Stomach (tissue), 9 donors: ENCODE results near the gene TET3. TPM values are rescaled to one million over a fixed set of nuclear protein-coding genes. Genes with fewer than 3 reads are reported as not detected.
A peak's percentile ranks its signal among the peaks of the same experiment; 100 is the strongest.

Experiments used
- DNase-seq, 2 donors: peaks; one replicate each; pipeline versions ENCODE4 v3.0.0 to v3.0.0-alpha.2; 2013 to 2019
- H3K27ac ChIP-seq, 5 donors: fragments of 200-600 bp in 4 of 5; sonication (generic) in 4 of 5; one replicate each; pipeline ENCODE4 v1.5.1; 2013 to 2019; ENCODE audit warnings: mild to moderate bottlenecking in 1 of 5, moderate library complexity in 1 of 5
- H3K27me3 ChIP-seq, 3 donors: fragments of 200-600 bp; sonication (generic); one replicate each; pipeline ENCODE4 v1.5.1; 2017 to 2019; ENCODE audit warnings: mixed run types in 1 of 3
- H3K36me3 ChIP-seq, 4 donors: fragments of 200-600 bp; sonication (generic); 1 replicate in 3 of 4; 2 replicates in 1 of 4; pipeline ENCODE4 v1.5.1; 2016 to 2019
- H3K4me1 ChIP-seq, 4 donors: fragments of 200-600 bp; sonication (generic); one replicate each; pipeline ENCODE4 v1.5.1; 2016 to 2019
- H3K4me3 ChIP-seq, 4 donors: fragments of 200-600 bp; sonication (generic) in 3 of 4; one replicate each; pipeline ENCODE4 v1.5.1; 2016 to 2019; ENCODE audit warnings: mild to moderate bottlenecking in 1 of 4
- H3K9me3 ChIP-seq, 4 donors: fragments of 200-600 bp; sonication (generic); one replicate each; pipeline ENCODE4 v1.5.1; 2016 to 2019
- EP300 ChIP-seq: sonication (generic); formaldehyde crosslinking; IDR thresholded peaks from one replicate; pipeline ENCODE4 v1.6.1; 2017; ENCODE audit warnings: antibody characterized with exemption
- POLR2A ChIP-seq, 4 donors: fragments of 450-650 bp; IDR thresholded peaks; one replicate each; pipeline ENCODE4 v1.6.1; 2016; ENCODE audit warnings: antibody characterized with exemption in 4 of 4, control low read depth in 2 of 4, mild to moderate bottlenecking in 1 of 4, moderate library complexity in 1 of 4
- POLR2AphosphoS5 ChIP-seq, 3 donors: sonication (generic); formaldehyde crosslinking; IDR thresholded peaks; one replicate each; pipeline ENCODE4 v1.6.1; 2016; ENCODE audit warnings: antibody characterized with exemption in 3 of 3
- WGBS, 5 donors: extraction: QIAGEN DNeasy Blood & Tissue Kit in 3 of 5; methylation state at CpG; one replicate each; pipeline versions ENCODE4 v1.1.5 to v1.1.7; 2013 to 2018; 5-methylcytosine and 5-hydroxymethylcytosine counted together
- intact Hi-C: fragments of 100-400 bp; cut with DNase I; formaldehyde crosslinking; loops from one replicate; pipeline ENCODE4 v1.15.1; 2023; ENCODE audit warnings: low total_unique reads
- polyA plus RNA-seq, 3 donors: library from polyadenylated mRNA; stranded (reverse); fragments of 200-250 nt; gene quantifications; one replicate each; pipeline ENCODE4 v1.2.3, GENCODE V29; 2013
- total RNA-seq, 5 donors: library from RNA; depleted of rRNA; stranded (reverse); fragments of >200 nt; gene quantifications; one replicate each; pipeline versions ENCODE4 v1.1.0 to v1.2.3, GENCODE V29; 2014 to 2016
- TF ChIP-seq, protein P1 (sequence below), 7 experiments: fragments of 450-650 bp in 4 of 7; fragments of 200-600 bp in 3 of 7; sonication (generic) in 3 of 7; IDR thresholded peaks; one replicate each; pipeline ENCODE4 v1.5.1; 2016 to 2019; ENCODE audit warnings: antibody characterized with exemption in 7 of 7, control low read depth in 2 of 7, mild to moderate bottlenecking in 1 of 7
- donor health status: healthy with polysubstance abuse.
- donor health status: Bipolar disorder and iron deficiency.
- donor health status: healthy.

Gene TET3
- total and polyA plus RNA-seq, 8 donors: 1.7 to 31.5 (median 15.6) TPM

DNA sequence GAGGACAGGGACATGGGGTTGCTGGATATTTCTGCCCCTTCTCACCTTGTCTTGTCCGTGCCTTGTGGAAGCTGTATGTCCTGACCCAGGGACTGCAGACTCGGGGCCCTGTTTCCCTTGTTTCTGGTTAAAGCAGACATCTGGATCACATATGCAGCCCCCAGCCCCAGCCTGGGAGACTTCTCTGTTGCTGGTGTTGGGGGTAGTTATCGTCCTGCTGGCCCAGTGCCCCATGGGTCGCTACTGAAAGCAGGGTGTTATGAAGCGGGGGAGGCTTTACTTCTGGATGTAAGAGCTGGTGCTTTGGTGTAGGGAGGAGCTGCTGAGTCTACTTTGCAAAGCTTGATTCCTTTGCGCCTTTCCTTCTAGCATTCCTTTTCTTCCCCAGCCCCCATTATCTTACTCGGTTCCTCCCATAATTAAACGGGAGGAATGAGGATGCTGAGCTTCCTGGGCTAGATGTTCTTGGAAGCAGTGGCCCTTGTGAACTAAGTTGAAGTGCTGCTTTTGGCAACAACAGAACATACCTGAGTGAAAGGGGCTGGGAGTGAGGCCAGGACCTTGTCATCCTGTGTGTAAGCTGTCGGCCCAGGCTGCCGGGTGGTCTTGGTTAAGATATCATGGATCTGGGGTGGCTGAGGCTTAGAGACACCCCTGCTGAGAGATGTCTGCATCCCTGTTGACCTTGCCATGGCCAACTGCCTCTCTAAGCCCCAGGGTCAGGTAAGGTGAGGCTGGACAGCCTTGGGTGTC is 3.4 kb downstream of the TET3 start:
- Histone ChIP-seq H3K27ac (peak overlapping the region in 2 of 5 donors; percentile 0 to 93), H3K4me1 (peaks cover 37 to 70% (median 54%) of the 10 kb centered on the region in 4 donors), H3K9me3 (no peaks in the 10 kb centered on the region), H3K4me3 (peak overlapping the region; percentile 8 to 65 (median 50)), H3K27me3 (no peaks in the 10 kb centered on the region), H3K36me3 (peaks cover 0 to 17% (median 2%) of the 10 kb centered on the region in 4 donors)
- TF ChIP-seq, protein P1, sequence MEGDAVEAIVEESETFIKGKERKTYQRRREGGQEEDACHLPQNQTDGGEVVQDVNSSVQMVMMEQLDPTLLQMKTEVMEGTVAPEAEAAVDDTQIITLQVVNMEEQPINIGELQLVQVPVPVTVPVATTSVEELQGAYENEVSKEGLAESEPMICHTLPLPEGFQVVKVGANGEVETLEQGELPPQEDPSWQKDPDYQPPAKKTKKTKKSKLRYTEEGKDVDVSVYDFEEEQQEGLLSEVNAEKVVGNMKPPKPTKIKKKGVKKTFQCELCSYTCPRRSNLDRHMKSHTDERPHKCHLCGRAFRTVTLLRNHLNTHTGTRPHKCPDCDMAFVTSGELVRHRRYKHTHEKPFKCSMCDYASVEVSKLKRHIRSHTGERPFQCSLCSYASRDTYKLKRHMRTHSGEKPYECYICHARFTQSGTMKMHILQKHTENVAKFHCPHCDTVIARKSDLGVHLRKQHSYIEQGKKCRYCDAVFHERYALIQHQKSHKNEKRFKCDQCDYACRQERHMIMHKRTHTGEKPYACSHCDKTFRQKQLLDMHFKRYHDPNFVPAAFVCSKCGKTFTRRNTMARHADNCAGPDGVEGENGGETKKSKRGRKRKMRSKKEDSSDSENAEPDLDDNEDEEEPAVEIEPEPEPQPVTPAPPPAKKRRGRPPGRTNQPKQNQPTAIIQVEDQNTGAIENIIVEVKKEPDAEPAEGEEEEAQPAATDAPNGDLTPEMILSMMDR (IDR thresholded peaks at IDR 0.05): no peak
- 27 to 58% (median 38%) methylated on average over 10 of the region's 10 CpGs for whole genome bisulfite sequencing, 5 donors
- no peak for DNase-seq
- intact Hi-C loops: no loop called here

DNA sequence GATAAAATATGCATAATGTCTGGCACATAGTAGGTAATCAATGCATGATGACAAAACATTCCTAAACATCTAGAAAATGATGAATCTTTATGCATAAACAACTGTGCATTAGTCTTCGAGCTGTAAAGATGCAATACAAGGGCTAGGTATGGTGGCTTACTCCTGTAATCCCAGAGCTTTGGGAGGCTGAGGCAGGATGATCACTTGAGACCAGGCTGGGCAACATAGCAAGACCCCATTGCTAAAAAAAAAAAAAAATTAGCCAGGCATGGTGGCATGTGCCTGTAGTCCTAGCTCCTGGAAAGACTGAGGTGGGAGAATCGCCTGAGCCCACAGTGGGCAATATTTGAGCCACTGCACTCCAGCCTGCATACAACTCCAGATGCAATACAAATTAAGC is 5.3 kb downstream of the TET3 start:
- intact Hi-C loops: no loop called here
- 94 to 100% (median 98%) methylated on average over 2 of the region's 2 CpGs for WGBS, 5 donors
- H3K9me3 ChIP-seq: no peaks in the 10 kb centered on the region

DNA sequence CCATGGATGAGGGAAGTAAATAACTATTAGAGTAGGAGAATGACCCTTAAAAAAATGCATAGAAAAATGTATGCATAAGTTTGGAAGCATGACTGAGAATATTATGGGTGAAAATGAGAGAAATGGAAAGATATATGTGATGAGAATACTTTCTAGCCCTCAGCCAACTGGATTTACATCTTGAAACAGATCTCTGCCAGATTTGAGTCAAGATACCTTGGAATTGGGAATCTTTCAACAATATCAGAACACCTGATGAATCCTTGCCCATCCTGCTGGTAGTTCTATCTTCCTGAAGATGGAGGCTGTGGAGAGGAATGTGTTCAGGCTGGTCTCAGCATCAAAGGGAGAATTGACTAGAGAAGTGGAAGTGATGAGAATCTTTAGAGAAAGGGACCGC is 5.8 kb downstream of the TET3 start:
- intact Hi-C loops: no loop called here
- WGBS, 5 donors: 94 to 98% (median 95%) methylated on average over 1 of the region's 1 CpG
- Histone ChIP-seq H3K27me3 (no peaks in the 10 kb centered on the region), H3K9me3 (no peaks in the 10 kb centered on the region), H3K4me3 (no peak overlapping the region), H3K36me3 (peaks cover 0 to 17% (median 2%) of the 10 kb centered on the region in 4 donors), H3K27ac (no peak overlapping the region), H3K4me1 (peaks cover 28 to 69% (median 39%) of the 10 kb centered on the region in 4 donors)
- no peak for DNase-seq
- TF ChIP-seq, protein P1 (IDR thresholded peaks at IDR 0.05): no peak
- TF ChIP-seq POLR2A (IDR thresholded peaks at IDR 0.05) (no peak), EP300 (no peak), POLR2AphosphoS5 (IDR thresholded peaks at IDR 0.05) (no peak)

More for the DNA sequence above, 5.3 kb downstream of the TET3 start:
- Histone ChIP-seq H3K27ac (no peak overlapping the region), H3K36me3 (peaks cover 0 to 17% (median 2%) of the 10 kb centered on the region in 4 donors), H3K4me1 (peaks cover 28 to 67% (median 40%) of the 10 kb centered on the region in 4 donors), H3K4me3 (no peak overlapping the region), H3K27me3 (no peaks in the 10 kb centered on the region)
- TF ChIP-seq, protein P1 (IDR thresholded peaks at IDR 0.05): no peak
- TF ChIP-seq EP300: no peak
- no peak for TF ChIP-seq POLR2A (IDR thresholded peaks at IDR 0.05)
- TF ChIP-seq POLR2AphosphoS5 (IDR thresholded peaks at IDR 0.05): no peak
- no peak for DNase-seq

DNA sequence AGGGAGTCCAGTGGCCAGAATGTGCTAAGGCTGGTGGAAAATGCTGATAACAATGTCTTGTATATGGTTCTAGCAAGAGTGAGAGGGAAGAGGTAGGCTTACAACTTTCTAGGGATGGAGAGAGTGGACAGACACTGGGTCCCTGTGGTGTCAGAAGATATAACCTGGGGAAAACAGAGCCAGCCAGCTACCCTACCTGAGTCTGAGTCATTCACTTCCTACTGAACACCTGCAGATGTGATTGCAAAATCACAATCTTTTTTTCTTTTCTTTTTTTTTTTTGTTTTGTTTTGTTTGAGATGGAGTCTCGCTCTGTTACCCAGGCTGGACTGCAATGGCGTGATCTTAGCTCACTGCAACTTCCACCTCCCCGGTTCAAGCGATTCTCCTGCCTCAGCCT is 7.3 kb downstream of the TET3 start:
- DNase-seq: no peak
- no peak overlapping the region for H3K4me3 ChIP-seq
- intact Hi-C loops: no loop called here
- no peaks in the 10 kb centered on the region for H3K9me3 ChIP-seq
- WGBS, 5 donors: 94 to 98% (median 95%) methylated on average over 4 of the region's 4 CpGs
- H3K27ac ChIP-seq: no peak overlapping the region
- TF ChIP-seq POLR2AphosphoS5 (IDR thresholded peaks at IDR 0.05): no peak
- no peak for TF ChIP-seq EP300
- TF ChIP-seq, protein P1 (IDR thresholded peaks at IDR 0.05): no peak
- TF ChIP-seq POLR2A (IDR thresholded peaks at IDR 0.05): no peak
- peaks cover 17 to 60% (median 24%) of the 10 kb centered on the region in 4 donors for H3K4me1 ChIP-seq
- H3K27me3 ChIP-seq: no peaks in the 10 kb centered on the region
- H3K36me3 ChIP-seq: peaks cover 0 to 27% (median 2%) of the 10 kb centered on the region in 4 donors
